Chondrocyte (in vitro differentiated cells): ENCODE measurements around the gene FRMD4B. TPM values are rescaled to one million over a fixed set of nuclear protein-coding genes. Genes with fewer than 3 reads are reported as not detected.
A peak's percentile ranks its signal among the peaks of the same experiment; 100 is the strongest.

Source experiments
- DNase-seq: peaks from one replicate; pipeline ENCODE4 v3.0.0; 2021; ENCODE audit warnings: mixed read lengths, low spot score
- H3K27ac Mint-ChIP-seq: one replicate; pipeline ENCODE4 v1.8.0; 2021; ENCODE audit warnings: mild to moderate bottlenecking, moderate library complexity, mixed read lengths; ENCODE audit not compliant: unreplicated experiment
- H3K27me3 Mint-ChIP-seq: 2 replicates; pipeline ENCODE4 v1.8.0; 2021; ENCODE audit warnings: low read depth, mixed read lengths
- H3K36me3 Mint-ChIP-seq: 2 replicates; pipeline ENCODE4 v1.8.0; 2021; ENCODE audit warnings: low read depth, mixed read lengths
- H3K4me1 Mint-ChIP-seq: 2 replicates; pipeline ENCODE4 v1.8.0; 2021; ENCODE audit warnings: low read depth, mild to moderate bottlenecking, mixed read lengths
- H3K4me3 Mint-ChIP-seq: one replicate; pipeline ENCODE4 v1.8.0; 2021; ENCODE audit warnings: mild to moderate bottlenecking, moderate library complexity, mixed read lengths; ENCODE audit not compliant: unreplicated experiment
- H3K9me3 Mint-ChIP-seq: 2 replicates; pipeline ENCODE4 v1.8.0; 2021; ENCODE audit warnings: low read depth, mixed read lengths
- long read RNA-seq: library from polyadenylated mRNA; stranded (forward); transcript quantifications from one replicate; pipeline ENCODE4 v2.0.0, GENCODE V29; 2021
- total RNA-seq: library from RNA; stranded (reverse); gene quantifications from 3 replicates; pipeline ENCODE4 v1.2.1, GENCODE V29; 2021
- TF ChIP-seq, protein P1 (sequence below): fragments of 200-600 bp; sonication (generic); IDR thresholded peaks from 2 replicates; pipeline ENCODE4 v1.5.0; 2021; ENCODE audit warnings: antibody characterized with exemption, mild to moderate bottlenecking, moderate library complexity

The FRMD4B gene
- 3.7 to 10.6 TPM (median 4.1 TPM) in 3 replicates for total RNA-seq
- long read RNA-seq, full-length matches to known transcripts: 3 of 6 reads
- long read RNA-seq, partial matches to known transcripts: 0 of 6 reads
- long read RNA-seq, other reads (novel, unspliced or antisense): 3 of 6 reads

DNA sequence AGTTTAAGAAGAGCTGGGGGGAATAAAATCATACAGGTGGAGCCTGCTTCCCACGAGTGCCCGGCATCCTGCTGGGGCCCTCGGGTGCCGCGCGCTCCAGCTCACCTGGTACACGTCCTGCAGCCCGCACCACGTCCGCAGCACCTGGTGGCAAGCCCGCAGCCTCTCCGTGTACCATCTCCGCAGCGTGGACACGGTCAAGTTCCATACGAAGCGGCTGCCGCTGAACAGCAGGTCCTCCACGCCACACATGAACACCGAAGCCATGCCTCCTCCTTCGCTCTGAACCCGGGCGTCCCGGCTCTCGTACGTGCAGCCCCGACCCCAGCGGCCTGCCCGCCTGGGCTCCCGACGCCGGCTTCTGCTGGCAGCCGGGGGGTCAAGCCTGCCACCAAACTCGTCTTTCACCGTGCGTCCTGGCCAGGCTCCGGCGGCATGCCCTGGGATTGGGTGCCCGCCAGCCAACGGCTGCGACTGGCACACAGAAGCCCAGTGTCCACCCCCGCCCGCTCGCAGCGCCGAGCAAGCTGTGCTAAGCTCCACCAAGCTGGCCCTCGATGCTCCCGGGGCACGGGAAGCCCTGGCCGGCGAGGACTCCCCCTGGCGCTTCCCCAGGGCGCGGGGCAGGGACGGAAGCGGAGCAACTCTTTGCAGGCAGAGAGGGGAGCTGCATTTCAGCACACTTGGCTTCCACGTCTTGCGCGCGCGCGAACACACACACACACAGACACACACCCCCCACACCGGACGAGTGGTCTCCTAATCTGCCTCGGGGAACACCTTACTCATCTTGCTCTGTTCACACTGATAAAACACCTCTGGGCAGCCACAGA is at the start of gene FRMD4B:
Gene FRMD4B (minus strand): TSS at position 366 of the 833 bp plus-strand sequence. CDS start 99 bp downstream, at position 267.
- Mint-ChIP-seq H3K4me3 (peak within 1 kb of the TSS; percentile 72), H3K4me1 (peaks cover 25% of the 10 kb centered on the region), H3K36me3 (no peaks in the 10 kb centered on the region), H3K9me3 (no peaks in the 10 kb centered on the region), H3K27ac (no peak within 1 kb of the TSS), H3K27me3 (peaks cover 2% of the 10 kb centered on the region)
- TF ChIP-seq, protein P1, sequence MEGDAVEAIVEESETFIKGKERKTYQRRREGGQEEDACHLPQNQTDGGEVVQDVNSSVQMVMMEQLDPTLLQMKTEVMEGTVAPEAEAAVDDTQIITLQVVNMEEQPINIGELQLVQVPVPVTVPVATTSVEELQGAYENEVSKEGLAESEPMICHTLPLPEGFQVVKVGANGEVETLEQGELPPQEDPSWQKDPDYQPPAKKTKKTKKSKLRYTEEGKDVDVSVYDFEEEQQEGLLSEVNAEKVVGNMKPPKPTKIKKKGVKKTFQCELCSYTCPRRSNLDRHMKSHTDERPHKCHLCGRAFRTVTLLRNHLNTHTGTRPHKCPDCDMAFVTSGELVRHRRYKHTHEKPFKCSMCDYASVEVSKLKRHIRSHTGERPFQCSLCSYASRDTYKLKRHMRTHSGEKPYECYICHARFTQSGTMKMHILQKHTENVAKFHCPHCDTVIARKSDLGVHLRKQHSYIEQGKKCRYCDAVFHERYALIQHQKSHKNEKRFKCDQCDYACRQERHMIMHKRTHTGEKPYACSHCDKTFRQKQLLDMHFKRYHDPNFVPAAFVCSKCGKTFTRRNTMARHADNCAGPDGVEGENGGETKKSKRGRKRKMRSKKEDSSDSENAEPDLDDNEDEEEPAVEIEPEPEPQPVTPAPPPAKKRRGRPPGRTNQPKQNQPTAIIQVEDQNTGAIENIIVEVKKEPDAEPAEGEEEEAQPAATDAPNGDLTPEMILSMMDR: peak; percentile 70
- DNase-seq: peak; percentile 91

DNA sequence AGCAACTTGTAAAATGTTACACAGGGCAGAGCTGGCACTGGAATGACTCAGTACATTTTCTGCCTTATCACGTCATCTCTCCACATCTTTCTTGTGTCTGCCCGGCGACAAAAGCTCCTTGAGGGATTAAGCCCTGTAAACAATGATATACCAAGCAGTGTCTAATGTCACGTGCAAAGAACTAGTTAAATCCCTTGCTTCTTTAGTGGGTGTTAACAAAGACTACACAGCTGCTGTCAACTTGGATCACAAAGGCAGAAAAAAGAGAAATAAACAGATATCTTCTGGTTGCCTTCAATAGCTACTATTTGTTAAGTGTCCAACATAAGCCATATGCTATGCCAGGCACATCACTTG is 48.1 kb upstream of the FRMD4B start:
- no peak overlapping the region for H3K4me3 Mint-ChIP-seq
- no peaks in the 10 kb centered on the region for H3K9me3 Mint-ChIP-seq
- no peak overlapping the region for H3K27ac Mint-ChIP-seq
- no peaks in the 10 kb centered on the region for H3K36me3 Mint-ChIP-seq
- peaks cover 3% of the 10 kb centered on the region for H3K27me3 Mint-ChIP-seq
- no peaks in the 10 kb centered on the region for H3K4me1 Mint-ChIP-seq
- TF ChIP-seq, protein P1: no peak
- no peak for DNase-seq

DNA sequence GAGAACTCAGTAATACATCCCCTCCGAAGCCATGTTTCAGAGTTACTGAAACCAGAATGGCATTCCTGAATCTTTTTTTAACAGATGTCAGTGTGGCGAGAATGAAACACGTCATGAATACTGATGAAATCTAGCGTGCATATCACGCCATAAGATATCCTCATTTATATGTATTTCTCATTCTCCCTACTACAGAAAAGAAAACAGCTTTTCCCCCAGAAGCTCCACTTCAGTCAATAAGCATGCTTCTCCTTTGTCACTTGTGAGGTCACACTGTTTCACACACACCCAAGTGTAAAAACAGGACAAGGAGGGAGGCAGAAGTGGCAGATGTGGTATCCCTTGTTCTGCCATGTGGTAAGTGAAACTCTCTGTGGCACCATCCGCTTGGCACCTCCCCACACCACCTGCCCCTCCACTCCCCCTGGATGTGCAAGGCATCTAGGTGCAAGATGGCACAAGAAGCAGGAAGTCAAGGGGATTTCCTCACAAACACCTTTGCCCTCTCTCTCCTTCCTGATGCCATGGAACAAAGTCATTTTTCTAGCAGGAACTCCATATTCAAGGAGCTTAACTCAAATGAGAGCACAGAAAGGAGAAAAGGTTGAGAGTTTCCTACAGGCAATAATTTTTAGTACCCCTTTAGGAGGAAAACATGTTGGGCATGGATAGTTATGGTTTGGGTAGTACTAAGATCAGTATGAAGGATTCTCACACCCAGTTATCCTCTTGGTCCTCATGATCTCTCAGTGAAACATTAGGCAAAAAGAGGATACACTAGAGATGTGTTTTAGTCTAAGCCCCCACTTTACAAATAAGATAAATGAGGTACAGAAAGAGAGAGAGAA is 47.5 kb upstream of the FRMD4B start:
- TF ChIP-seq, protein P1: no peak
- no peaks in the 10 kb centered on the region for H3K4me1 Mint-ChIP-seq
- H3K4me3 Mint-ChIP-seq: no peak overlapping the region
- no peaks in the 10 kb centered on the region for H3K9me3 Mint-ChIP-seq
- H3K36me3 Mint-ChIP-seq: no peaks in the 10 kb centered on the region
- DNase-seq: no peak
- peaks cover 3% of the 10 kb centered on the region for H3K27me3 Mint-ChIP-seq
- H3K27ac Mint-ChIP-seq: no peak overlapping the region

DNA sequence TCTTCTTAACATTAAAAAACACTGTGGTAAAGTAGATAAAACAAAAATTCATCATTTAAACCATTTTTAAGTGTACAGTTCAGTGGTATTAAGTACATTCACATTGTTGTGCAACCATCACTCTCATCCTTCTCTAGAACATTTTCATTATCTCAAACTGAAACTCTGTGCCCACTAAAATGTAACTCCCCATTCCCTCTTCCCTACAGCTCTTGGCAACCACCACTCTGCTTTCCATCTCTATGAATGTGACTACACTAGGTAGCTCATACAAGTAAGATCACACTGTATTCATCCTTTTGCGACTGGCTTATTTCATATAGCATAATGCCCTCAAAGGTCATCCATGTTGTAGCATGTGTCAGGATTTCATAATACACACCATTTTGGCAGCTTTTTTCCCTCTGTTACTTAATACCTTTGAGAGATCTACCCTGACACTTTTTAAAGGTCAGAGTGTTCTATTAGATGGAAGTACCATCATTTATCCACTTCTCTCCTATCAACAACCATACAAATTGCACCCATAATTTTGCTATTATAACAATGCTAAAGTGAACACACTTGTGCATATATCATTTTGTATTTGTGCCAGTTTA is 42.9 kb upstream of the FRMD4B start:
- TF ChIP-seq, protein P1: no peak
- Mint-ChIP-seq H3K27ac (no peak overlapping the region), H3K4me1 (no peaks in the 10 kb centered on the region), H3K27me3 (peaks cover 3% of the 10 kb centered on the region), H3K9me3 (no peaks in the 10 kb centered on the region), H3K4me3 (no peak overlapping the region), H3K36me3 (no peaks in the 10 kb centered on the region)
- no peak for DNase-seq

DNA sequence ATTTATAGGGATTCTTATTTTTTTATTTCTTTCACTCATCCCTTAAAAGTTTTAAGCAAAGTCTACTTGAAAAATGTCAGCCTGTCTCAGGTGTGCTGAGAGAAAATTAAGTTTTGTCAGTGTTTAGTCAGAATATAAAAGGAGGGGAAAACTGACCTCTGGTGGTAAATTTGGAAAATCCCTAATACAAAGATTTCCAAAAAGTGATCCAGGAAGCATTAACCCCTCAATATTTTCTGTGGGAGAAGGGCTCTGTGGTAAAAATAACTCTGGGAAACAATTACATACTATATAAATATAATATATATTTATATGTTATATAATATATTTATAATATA is 41.0 kb upstream of the FRMD4B start:
- peaks cover 5% of the 10 kb centered on the region for H3K4me1 Mint-ChIP-seq
- no peak overlapping the region for H3K27ac Mint-ChIP-seq
- no peaks in the 10 kb centered on the region for H3K9me3 Mint-ChIP-seq
- TF ChIP-seq, protein P1: peak; percentile 77
- DNase-seq: no peak
- no peaks in the 10 kb centered on the region for H3K36me3 Mint-ChIP-seq
- no peaks in the 10 kb centered on the region for H3K27me3 Mint-ChIP-seq
- no peak overlapping the region for H3K4me3 Mint-ChIP-seq
